Measurements from ENCODE around the gene SP6.
A peak's percentile ranks its signal among the peaks of the same experiment; 100 is the strongest.

The SP6 gene

GRCh38 chr17:47815106-47815918, 35.7 kb downstream of the SP6 start:
- DNase-seq (ENCODE audit: insufficient read length, low spot score), result no peak
- no peak for FAIRE-seq

GRCh38 chr17:47813512-47814031, 37.4 kb downstream of the SP6 start:
- FAIRE-seq (no peak), DNase-seq (ENCODE audit: insufficient read length, low spot score) (no peak)

- FAIRE-seq (no peak), DNase-seq (ENCODE audit: insufficient read length, low spot score) (no peak)
Measured at GRCh38 chr17:47813077-47813476, 37.9 kb downstream of the SP6 start.

GRCh38 chr17:47812146-47812920, 38.6 kb downstream of the SP6 start:
- FAIRE-seq (no peak), DNase-seq (ENCODE audit: insufficient read length, low spot score) (no peak)

DNA sequence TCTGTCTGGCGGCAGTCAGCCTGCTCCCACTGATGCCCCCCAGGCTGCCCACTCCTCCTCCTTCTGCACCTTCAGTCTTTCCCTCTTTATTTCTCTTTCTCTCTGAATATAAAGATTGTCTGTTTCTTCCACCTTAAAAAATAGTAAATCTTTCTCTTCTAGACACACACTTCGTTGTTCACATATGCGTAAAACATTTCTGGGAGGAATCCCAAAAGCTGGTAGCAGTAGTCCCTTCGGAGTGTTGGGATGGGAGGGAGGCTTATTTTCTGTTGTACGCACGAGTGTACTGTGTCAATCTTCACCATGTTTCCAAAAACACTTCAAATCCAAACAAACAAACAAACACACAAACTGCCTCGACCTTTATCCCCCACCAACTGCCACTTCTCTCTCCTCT, 39.3 kb downstream of the SP6 start:
- no peak for FAIRE-seq
- no peak for DNase-seq (ENCODE audit: insufficient read length, low spot score)

- peak; percentile 55 for FAIRE-seq
- DNase-seq (ENCODE audit: insufficient read length, low spot score), result no peak
Measured at GRCh38 chr17:47810901-47811635, 39.9 kb downstream of the SP6 start.

GRCh38 chr17:47810200-47810821, 40.7 kb downstream of the SP6 start:
- peak; percentile 82 for DNase-seq (ENCODE audit: insufficient read length, low spot score)
- FAIRE-seq, result peak; percentile 95

DNA sequence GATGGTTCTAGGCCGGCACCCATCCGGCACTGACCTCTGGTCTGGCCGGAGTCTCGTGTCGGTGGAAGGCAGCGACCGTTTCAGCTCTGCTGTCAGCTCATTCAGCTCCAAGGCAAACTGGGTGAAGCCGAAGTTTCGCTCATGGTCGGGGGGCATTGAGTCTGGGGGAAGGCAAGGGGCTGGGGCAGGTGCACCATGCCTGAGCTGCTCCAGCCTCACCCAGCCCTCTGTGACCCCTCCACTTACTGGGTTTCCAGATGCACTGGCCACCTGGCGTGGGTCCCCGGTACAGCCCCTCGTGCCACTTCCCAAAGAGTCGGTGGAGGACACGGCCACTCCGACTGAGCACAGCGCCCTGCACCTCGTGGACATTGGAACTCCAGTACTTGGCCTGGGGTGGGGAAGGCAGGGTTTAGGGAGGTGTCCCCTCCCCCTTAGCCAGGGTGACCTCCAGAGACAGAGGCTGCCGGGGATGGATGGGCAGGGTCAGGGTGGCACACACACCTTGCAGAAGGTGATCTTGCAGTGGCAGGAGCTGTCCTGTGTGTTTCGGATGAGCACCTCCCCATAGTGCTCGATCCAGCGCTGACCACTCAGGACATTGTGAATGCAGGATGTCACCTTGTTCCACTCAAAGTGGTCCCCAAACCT, 42.0 kb downstream of the SP6 start:
- DNase-seq (ENCODE audit: insufficient read length, low spot score) (no peak), FAIRE-seq (peak; percentile 20)

GRCh38 chr17:47808036-47808829, 42.7 kb downstream of the SP6 start:
- no peak for DNase-seq (ENCODE audit: insufficient read length, low spot score)
- FAIRE-seq, result no peak

GRCh38 chr17:47807421-47807820, 43.5 kb downstream of the SP6 start:
- DNase-seq (ENCODE audit: insufficient read length, low spot score), result no peak
- FAIRE-seq, result no peak

DNA sequence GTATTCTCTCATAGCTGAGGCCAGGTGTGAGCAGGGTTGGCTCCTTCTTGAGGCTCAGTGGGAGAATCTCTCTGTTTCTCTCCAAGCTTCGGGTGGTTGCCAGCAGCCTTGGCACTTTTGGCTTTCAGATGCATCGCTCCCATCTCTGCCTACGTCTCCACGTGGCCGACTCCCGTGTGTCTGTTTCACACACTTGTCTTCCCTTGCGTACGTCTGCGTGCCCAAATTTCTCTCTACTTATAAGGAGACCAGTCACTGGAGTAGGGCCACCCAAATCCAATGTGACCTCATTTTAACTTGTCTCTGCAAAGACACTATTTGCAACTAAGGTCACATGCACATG, 44.1 kb downstream of the SP6 start:
- FAIRE-seq (no peak), DNase-seq (ENCODE audit: insufficient read length, low spot score) (no peak)

DNA sequence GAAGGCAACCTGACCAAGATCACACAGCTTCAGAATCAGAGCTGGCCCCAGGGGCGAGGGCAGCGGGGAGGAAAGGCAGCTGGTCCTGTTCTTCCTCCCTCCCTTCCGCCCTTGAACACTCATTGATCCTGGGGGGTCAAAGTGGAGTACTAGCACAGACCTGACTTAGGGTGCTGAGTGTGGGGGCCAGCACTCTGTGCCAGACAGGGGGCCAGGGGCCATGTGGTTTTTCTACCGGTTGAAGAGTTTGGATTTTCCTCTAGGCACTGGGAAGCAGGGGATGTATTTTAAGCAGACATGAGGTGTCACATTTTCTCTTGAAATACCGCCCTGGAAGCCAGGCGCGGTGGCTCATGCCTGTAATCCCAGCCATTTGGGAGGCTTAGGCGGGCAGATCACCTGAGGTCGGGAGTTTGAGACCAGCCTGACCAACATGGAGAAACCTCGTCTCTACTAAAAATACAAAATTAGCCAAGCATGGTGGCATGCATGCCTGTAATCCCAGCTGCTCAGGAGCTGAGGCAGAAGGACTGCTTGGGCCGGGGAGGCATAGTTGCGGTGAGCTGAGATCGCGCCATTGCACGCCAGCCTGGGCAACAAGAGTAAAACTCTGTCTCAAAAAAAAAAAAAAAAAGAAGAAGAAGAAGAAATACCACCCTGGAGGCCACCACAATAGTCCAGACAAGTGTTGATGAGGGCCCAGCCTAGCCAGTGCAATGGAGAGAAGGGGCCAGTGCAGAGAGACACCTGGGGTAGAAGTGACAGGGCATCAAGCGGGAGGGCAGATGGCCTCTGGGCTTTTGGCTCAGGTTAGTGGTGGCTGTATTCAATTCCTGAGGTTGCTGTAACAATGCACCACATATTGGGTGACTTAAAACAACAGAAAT, 44.7 kb downstream of the SP6 start:
- no peak for FAIRE-seq
- DNase-seq (ENCODE audit: insufficient read length, low spot score), result no peak

DNA sequence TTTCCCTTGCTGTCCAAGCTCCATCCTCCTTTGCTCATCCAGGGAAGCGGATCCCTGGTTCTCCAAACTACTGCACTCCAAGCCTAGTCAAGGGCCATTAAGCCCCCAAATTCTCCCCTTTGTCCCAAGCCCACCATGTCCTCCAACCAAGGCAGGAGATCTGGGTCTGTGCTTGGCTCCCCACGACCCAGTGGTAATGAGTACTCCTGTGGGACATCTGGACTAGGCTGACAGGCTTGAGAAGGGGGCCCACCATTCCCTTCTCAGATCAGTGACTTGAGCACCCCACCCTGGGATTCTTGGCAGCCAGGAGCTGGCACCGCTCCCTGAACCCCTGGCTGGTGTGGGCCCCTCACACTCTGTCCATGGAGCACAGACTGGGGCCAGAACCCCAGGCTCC, 46.5 kb downstream of the SP6 start:
- peak; percentile 54 for FAIRE-seq

GRCh38 chr17:47803751-47804150, 47.2 kb downstream of the SP6 start:
- peak; percentile 44 for FAIRE-seq
- DNase-seq (ENCODE audit: insufficient read length, low spot score), result no peak

More for the DNA sequence above, 46.5 kb downstream of the SP6 start:
- DNase-seq (ENCODE audit: insufficient read length, low spot score), result no peak

- DNase-seq (ENCODE audit: insufficient read length, low spot score), result no peak
- FAIRE-seq, result peak; percentile 72
Measured at GRCh38 chr17:47803201-47803600, 47.8 kb downstream of the SP6 start.

GRCh38 chr17:47802341-47803022, 48.5 kb downstream of the SP6 start:
- DNase-seq (ENCODE audit: insufficient read length, low spot score) (peak; percentile 89), FAIRE-seq (peak; percentile 81)

- FAIRE-seq (peak; percentile 70), DNase-seq (ENCODE audit: insufficient read length, low spot score) (no peak)
Measured at GRCh38 chr17:47801906-47802305, 49.1 kb downstream of the SP6 start.

All from HTR-8/SVneo (cell line).